Fibroblast of lung (primary cell): Measurements from ENCODE around the gene FCHO2.

Experiments used
- CTCF ChIP-seq, 2 donors: IDR thresholded peaks in 1 of 2; conservative IDR thresholded peaks in 1 of 2; 1 replicate in 1 of 2; 2 replicates in 1 of 2; pipeline ENCODE4 v1.5.1; 2011 to 2012; ENCODE audit warnings: low read length in 2 of 2, control low read depth in 1 of 2, inconsistent platforms in 1 of 2, low read depth in 1 of 2, mild to moderate bottlenecking in 1 of 2
- EZH2 ChIP-seq: IDR thresholded peaks from 2 replicates; pipeline ENCODE4 v1.5.1; 2012; ENCODE audit warnings: low read length, control low read depth, mild to moderate bottlenecking; ENCODE audit errors: missing control alignments

- no peak for TF ChIP-seq CTCF (conservative IDR thresholded peaks at IDR 0.05 in 1 of 2, IDR thresholded peaks at IDR 0.05 in 1 of 2; ENCODE audit: low read depth in 1 of 2, low read length in 2 of 2)
- TF ChIP-seq EZH2: no peak
Observed at GRCh38 chr5:72996632-72997031, 40.8 kb downstream of the FCHO2 start.
